ENCODE results near the gene GNGT2.

Gene GNGT2

GRCh38 chr17:49229076-49229804 lies 18.9 kb upstream of the GNGT2 start:
- DNase-seq = no peak

GRCh38 chr17:49227436-49228261 lies 17.3 kb upstream of the GNGT2 start:
- DNase-seq = peak; percentile 74 to 91

- no peak for DNase-seq
Measured at GRCh38 chr17:49226771-49227435, 16.5 kb upstream of the GNGT2 start.

- DNase-seq = no peak
Measured at GRCh38 chr17:49225554-49226236, 15.3 kb upstream of the GNGT2 start.

GRCh38 chr17:49224997-49225337 lies 14.6 kb upstream of the GNGT2 start:
- no peak for DNase-seq

- DNase-seq = no peak
Measured at GRCh38 chr17:49224198-49224996, 14.0 kb upstream of the GNGT2 start.

- DNase-seq = peak; percentile 40 to 55
Measured at GRCh38 chr17:49223517-49224197, 13.3 kb upstream of the GNGT2 start.

GRCh38 chr17:49223168-49223516 lies 12.8 kb upstream of the GNGT2 start:
- DNase-seq = no peak

- DNase-seq = no peak
Measured at GRCh38 chr17:49219987-49220386, 9.6 kb upstream of the GNGT2 start.

GRCh38 chr17:49218941-49219913 lies 8.9 kb upstream of the GNGT2 start:
- DNase-seq = peak; percentile 47 to 69

- peak; percentile 86 to 91 for DNase-seq
Measured at GRCh38 chr17:49217651-49218413, 7.5 kb upstream of the GNGT2 start.

- DNase-seq = peak; percentile 60 to 67
Measured at GRCh38 chr17:49216953-49217650, 6.7 kb upstream of the GNGT2 start.

GRCh38 chr17:49216482-49216881 lies 6.1 kb upstream of the GNGT2 start:
- DNase-seq = no peak

GRCh38 chr17:49214676-49215360 lies 4.4 kb upstream of the GNGT2 start:
- DNase-seq = no peak

- DNase-seq = no peak
Measured at GRCh38 chr17:49213847-49214246, 3.5 kb upstream of the GNGT2 start.

- no peak for DNase-seq
Measured at GRCh38 chr17:49213399-49213798, 3.0 kb upstream of the GNGT2 start.

GRCh38 chr17:49209061-49209571 lies 1.3 kb downstream of the GNGT2 start:
- no peak for DNase-seq

- DNase-seq = no peak
Measured at GRCh38 chr17:49204516-49204915, 5.9 kb downstream of the GNGT2 start.
